Measurements from ENCODE around the gene TRAF4.
A peak's percentile ranks its signal among the peaks of the same experiment; 100 is the strongest.

Gene TRAF4

DNA sequence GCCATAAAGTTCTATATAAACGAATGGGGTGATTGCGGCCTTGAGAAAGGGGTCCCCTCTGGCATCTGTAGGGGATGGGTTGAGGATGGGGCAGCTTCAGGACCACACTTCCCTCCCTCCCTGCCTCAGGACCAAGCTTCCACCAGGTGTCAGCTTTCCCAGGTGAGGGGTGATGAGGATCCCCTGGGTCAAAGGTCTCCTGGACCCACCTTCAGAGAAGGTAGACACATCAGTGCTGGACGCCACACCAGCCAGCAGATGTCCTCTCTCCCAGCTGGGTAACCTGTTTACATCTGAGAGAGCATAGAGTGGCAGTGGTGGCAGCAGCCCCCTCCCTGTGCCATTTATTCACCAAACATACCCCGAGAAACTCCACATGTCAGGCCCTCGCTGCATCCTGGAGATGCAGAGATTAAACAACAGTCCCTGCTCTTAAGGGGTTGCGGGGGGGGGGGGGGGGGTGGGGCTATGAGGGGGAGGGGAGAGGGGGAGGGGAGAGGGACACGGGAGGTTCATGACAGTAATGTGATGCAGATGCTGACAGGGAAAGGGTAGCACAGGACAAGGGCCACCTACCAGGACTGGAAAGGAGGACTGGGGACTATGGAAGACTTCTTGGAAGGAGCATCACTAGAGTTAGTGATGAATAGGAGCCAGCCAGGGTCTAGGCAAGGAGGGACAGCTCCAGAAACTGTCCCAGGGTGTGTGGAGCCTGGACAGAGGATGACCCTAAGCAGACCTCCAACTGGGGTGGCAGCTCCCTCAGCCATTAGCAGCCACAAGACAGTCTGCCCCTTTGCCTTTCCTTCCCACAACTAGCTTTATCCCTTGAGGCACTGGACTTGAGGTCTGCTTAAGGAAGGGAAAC is 37.1 kb upstream of the TRAF4 start:
- Histone ChIP-seq H3K4me3 (ENCODE audit: low read depth in 1 of 2, low read length in 2 of 2) (no peak overlapping the region), H3K4me1 (ENCODE audit: insufficient read depth, low read length) (peaks cover 5% of the 10 kb centered on the region), H3K36me3 (ENCODE audit: insufficient read depth, low read length) (peaks cover 13% of the 10 kb centered on the region), H3K9me3 (ENCODE audit: low read length) (no peaks in the 10 kb centered on the region), H3K27ac (ENCODE audit: low read depth, low read length) (no peak overlapping the region), H3K9ac (ENCODE audit: low read length) (no peak overlapping the region), H3K27me3 (ENCODE audit: control insufficient read depth in 1 of 2, insufficient read depth in 2 of 2, low read length in 2 of 2) (no peaks in the 10 kb centered on the region)

DNA sequence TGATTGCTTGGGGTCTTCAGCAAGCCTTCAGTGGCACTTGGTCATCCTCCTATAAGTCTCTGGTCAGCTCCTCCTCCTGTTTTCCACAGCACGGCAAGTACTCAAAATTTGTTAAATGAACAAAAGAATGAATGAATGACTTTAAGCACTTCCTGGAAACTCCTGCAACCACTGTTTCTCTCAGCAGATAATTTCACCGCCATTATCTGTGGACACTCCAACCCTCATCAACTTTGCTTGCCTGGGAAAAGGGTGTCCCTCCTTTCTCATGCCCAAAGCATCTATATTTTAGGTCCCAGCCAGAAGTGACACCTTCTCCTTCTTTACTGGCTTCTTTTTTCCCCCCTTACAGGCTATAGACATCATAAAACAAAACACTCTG is 36.5 kb upstream of the TRAF4 start:
- Histone ChIP-seq H3K9ac (ENCODE audit: low read length) (no peak overlapping the region), H3K9me3 (ENCODE audit: low read length) (no peaks in the 10 kb centered on the region), H3K27me3 (ENCODE audit: control insufficient read depth in 1 of 2, insufficient read depth in 2 of 2, low read length in 2 of 2) (no peaks in the 10 kb centered on the region), H3K4me1 (ENCODE audit: insufficient read depth, low read length) (peaks cover 7% of the 10 kb centered on the region), H3K36me3 (ENCODE audit: insufficient read depth, low read length) (peaks cover 7% of the 10 kb centered on the region), H3K27ac (ENCODE audit: low read depth, low read length) (no peak overlapping the region), H3K4me3 (ENCODE audit: low read depth in 1 of 2, low read length in 2 of 2) (no peak overlapping the region)

GRCh38 chr17:28710861-28711722 is 32.7 kb upstream of the TRAF4 start:
- Histone ChIP-seq H3K27me3 (ENCODE audit: control insufficient read depth in 1 of 2, insufficient read depth in 2 of 2, low read length in 2 of 2) (no peaks in the 10 kb centered on the region), H3K9me3 (ENCODE audit: low read length) (no peaks in the 10 kb centered on the region), H3K4me3 (ENCODE audit: low read depth in 1 of 2, low read length in 2 of 2) (peak overlapping the region; percentile 64 to 72), H3K9ac (ENCODE audit: low read length) (peak overlapping the region; percentile 68), H3K4me1 (ENCODE audit: insufficient read depth, low read length) (peaks cover 15% of the 10 kb centered on the region), H3K27ac (ENCODE audit: low read depth, low read length) (peak overlapping the region; percentile 88), H3K36me3 (ENCODE audit: insufficient read depth, low read length) (peaks cover 21% of the 10 kb centered on the region)

- H3K27me3 ChIP-seq (ENCODE audit: control insufficient read depth in 1 of 2, insufficient read depth in 2 of 2, low read length in 2 of 2), result no peaks in the 10 kb centered on the region
- H3K4me3 ChIP-seq (ENCODE audit: low read depth in 1 of 2, low read length in 2 of 2), result peak within 1 kb of the TSS; percentile 64 to 72
- peaks cover 21% of the 10 kb centered on the region for H3K36me3 ChIP-seq (ENCODE audit: insufficient read depth, low read length)
- peak within 1 kb of the TSS; percentile 88 for H3K27ac ChIP-seq (ENCODE audit: low read depth, low read length)
- H3K9me3 ChIP-seq (ENCODE audit: low read length), result no peaks in the 10 kb centered on the region
- peaks cover 21% of the 10 kb centered on the region for H3K4me1 ChIP-seq (ENCODE audit: insufficient read depth, low read length)
- H3K9ac ChIP-seq (ENCODE audit: low read length), result peak within 1 kb of the TSS; percentile 68
Observed at GRCh38 chr17:28711723-28712031, 32.1 kb upstream of the TRAF4 start, which contains the start of gene PROCA1. TSS of gene PROCA1 (minus strand) at chr17:28711888. CDS start at chr17:28711660, 228 bp downstream.

DNA sequence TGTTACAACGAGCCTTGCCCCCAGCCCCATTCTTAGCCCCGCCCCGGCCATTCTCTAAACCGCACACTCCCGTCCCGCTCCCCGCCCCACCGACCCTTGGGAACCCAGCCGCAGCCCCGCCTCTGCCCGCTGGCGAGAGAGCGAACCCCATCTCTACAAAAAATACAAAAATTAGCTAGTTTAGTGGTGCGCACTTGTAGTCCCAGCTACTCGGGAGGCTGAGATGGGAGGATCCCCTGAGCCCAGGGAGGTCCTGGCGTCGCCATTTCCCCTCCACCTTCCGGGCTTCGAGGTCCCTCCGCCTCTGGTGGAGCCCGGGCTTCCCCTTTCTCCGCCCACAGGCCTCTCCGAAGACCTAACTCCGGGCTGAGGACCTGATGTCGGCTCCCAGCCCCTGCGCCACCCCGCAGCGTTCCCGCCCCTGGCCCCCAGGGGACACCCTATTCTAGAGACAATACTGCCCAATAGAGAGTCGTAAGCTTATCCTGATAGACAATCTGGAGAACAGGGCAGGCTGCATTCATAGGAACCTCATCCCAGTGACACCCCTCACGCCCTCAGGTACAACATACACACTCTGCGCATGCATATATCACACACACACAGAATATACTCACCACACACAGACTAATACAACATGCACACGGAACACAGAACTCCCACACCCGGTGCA is 31.6 kb upstream of the TRAF4 start:
- Histone ChIP-seq H3K27me3 (ENCODE audit: control insufficient read depth in 1 of 2, insufficient read depth in 2 of 2, low read length in 2 of 2) (no peaks in the 10 kb centered on the region), H3K4me3 (ENCODE audit: low read depth in 1 of 2, low read length in 2 of 2) (peak overlapping the region; percentile 64 to 72), H3K36me3 (ENCODE audit: insufficient read depth, low read length) (peaks cover 21% of the 10 kb centered on the region), H3K9me3 (ENCODE audit: low read length) (no peaks in the 10 kb centered on the region), H3K27ac (ENCODE audit: low read depth, low read length) (peak overlapping the region; percentile 88), H3K4me1 (ENCODE audit: insufficient read depth, low read length) (peaks cover 23% of the 10 kb centered on the region), H3K9ac (ENCODE audit: low read length) (peak overlapping the region; percentile 68)

DNA sequence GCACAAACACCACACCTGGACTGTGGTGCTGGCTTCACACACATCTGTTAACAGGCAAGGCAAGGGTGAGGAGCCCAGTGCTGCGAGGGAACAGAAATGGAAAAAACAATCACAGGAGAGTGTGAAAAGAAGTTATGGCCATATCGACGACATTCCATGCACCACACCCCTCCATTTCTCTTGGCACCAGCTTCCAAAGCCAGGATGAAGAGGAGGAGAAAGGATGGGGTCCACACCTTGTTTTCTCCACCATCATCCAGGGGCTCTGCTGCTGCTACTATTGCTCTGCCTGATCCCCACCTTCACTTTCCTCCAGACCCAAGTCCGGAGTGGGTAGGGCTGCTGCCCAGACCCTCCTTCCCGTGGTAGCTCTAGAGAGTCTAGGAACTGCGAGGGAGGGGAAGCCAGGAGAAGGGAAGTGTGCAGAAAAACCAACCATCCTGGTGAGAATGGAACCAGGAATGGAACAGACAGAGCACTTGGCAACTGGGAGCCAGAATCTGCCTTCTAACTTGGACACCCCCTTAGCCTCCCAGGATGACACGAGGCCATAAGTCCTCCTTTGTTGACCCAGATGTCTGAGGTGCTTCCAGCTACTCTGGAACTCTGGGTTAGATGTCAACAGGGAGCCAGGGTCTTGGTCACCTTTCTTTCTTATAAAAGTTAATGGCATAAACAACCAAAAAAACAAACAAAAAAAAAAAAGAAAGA is 31.0 kb upstream of the TRAF4 start:
- Histone ChIP-seq H3K4me3 (ENCODE audit: low read depth in 1 of 2, low read length in 2 of 2) (no peak overlapping the region), H3K36me3 (ENCODE audit: insufficient read depth, low read length) (peaks cover 21% of the 10 kb centered on the region), H3K27me3 (ENCODE audit: control insufficient read depth in 1 of 2, insufficient read depth in 2 of 2, low read length in 2 of 2) (no peaks in the 10 kb centered on the region), H3K9ac (ENCODE audit: low read length) (peak overlapping the region; percentile 68), H3K9me3 (ENCODE audit: low read length) (no peaks in the 10 kb centered on the region), H3K27ac (ENCODE audit: low read depth, low read length) (no peak overlapping the region), H3K4me1 (ENCODE audit: insufficient read depth, low read length) (peaks cover 23% of the 10 kb centered on the region)

DNA sequence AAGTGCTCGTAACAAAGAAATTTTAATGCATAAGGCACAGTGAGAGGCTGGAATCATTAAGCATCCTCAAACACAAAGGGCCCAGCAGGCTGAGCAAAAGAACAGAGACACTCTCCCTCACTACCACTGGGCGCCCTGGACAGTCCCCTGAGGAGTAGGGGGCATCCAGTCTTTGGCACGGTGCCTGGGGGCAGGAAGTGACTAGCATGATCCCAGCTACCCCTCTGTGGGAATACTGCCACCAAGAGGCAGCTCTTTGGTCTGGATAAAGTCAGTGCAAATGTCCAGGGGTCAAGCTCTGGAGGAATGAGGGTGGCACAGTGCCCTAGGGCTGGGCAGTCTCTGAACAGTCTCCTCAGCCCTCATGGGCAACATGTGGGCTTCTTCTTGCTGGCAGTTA is 29.5 kb upstream of the TRAF4 start:
- H3K27me3 ChIP-seq (ENCODE audit: control insufficient read depth in 1 of 2, insufficient read depth in 2 of 2, low read length in 2 of 2), result no peaks in the 10 kb centered on the region
- no peak overlapping the region for H3K4me3 ChIP-seq (ENCODE audit: low read depth in 1 of 2, low read length in 2 of 2)
- H3K27ac ChIP-seq (ENCODE audit: low read depth, low read length), result no peak overlapping the region
- H3K4me1 ChIP-seq (ENCODE audit: insufficient read depth, low read length), result peaks cover 31% of the 10 kb centered on the region
- H3K36me3 ChIP-seq (ENCODE audit: insufficient read depth, low read length), result peaks cover 21% of the 10 kb centered on the region
- no peaks in the 10 kb centered on the region for H3K9me3 ChIP-seq (ENCODE audit: low read length)
- H3K9ac ChIP-seq (ENCODE audit: low read length), result no peak overlapping the region

- Histone ChIP-seq H3K9me3 (ENCODE audit: low read length) (no peaks in the 10 kb centered on the region), H3K36me3 (ENCODE audit: insufficient read depth, low read length) (peaks cover 21% of the 10 kb centered on the region), H3K27ac (ENCODE audit: low read depth, low read length) (no peak overlapping the region), H3K4me1 (ENCODE audit: insufficient read depth, low read length) (peaks cover 31% of the 10 kb centered on the region), H3K9ac (ENCODE audit: low read length) (no peak overlapping the region), H3K4me3 (ENCODE audit: low read depth in 1 of 2, low read length in 2 of 2) (no peak overlapping the region), H3K27me3 (ENCODE audit: control insufficient read depth in 1 of 2, insufficient read depth in 2 of 2, low read length in 2 of 2) (no peaks in the 10 kb centered on the region)
Observed at GRCh38 chr17:28715217-28715616, 28.6 kb upstream of the TRAF4 start.

GRCh38 chr17:28716740-28717577 is 26.9 kb upstream of the TRAF4 start:
- peak overlapping the region; percentile 95 for H3K27ac ChIP-seq (ENCODE audit: low read depth, low read length)
- peak overlapping the region; percentile 71 to 87 for H3K4me3 ChIP-seq (ENCODE audit: low read depth in 1 of 2, low read length in 2 of 2)
- peaks cover 27% of the 10 kb centered on the region for H3K36me3 ChIP-seq (ENCODE audit: insufficient read depth, low read length)
- no peaks in the 10 kb centered on the region for H3K9me3 ChIP-seq (ENCODE audit: low read length)
- peaks cover 40% of the 10 kb centered on the region for H3K4me1 ChIP-seq (ENCODE audit: insufficient read depth, low read length)
- H3K9ac ChIP-seq (ENCODE audit: low read length), result peak overlapping the region; percentile 88
- no peaks in the 10 kb centered on the region for H3K27me3 ChIP-seq (ENCODE audit: control insufficient read depth in 1 of 2, insufficient read depth in 2 of 2, low read length in 2 of 2)

DNA sequence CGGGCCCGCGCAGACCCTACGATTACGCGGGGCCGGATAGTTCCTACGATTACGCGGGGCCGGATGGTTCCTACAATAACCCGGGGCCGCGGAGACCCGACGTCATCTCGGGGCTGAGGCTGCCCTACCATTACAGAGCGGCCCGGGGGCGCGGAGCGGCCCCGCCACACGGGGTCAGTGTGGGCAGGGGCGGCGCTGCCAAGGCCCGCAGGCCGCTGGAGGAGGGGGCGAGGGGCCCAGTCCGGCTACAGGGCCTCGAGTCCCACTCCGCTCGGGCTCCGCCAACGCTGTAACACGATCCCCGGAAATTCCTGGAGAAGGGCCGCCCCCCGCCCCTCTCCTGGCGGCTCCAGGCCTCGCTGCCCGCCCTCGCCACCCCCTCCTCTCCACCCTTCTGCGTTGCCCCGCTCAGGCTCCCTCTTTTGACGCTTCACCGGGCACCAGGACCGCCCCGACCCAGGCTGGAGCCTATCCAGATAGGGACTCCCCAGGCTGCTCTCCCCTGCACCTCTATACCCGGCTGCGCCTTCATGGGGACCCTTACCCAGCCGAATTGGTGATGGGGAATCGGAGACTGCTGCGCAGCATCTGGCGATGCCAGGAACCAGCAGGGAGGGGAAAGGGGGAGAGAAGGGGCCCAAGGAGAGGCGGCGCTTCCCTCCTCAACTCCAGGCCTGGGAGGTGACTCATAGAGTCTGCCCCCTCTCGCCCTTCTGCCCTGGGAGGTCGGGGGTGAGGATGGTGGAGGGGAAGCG is 26.1 kb upstream of the TRAF4 start, which contains the start of gene RAB34:
TSS of gene RAB34 (minus strand) at position 291 of the 755 bp plus-strand sequence. CDS start 602 bp downstream, outside the sequence.
- Histone ChIP-seq H3K4me1 (ENCODE audit: insufficient read depth, low read length) (peaks cover 34% of the 10 kb centered on the region), H3K36me3 (ENCODE audit: insufficient read depth, low read length) (peaks cover 34% of the 10 kb centered on the region), H3K9me3 (ENCODE audit: low read length) (no peaks in the 10 kb centered on the region), H3K27me3 (ENCODE audit: control insufficient read depth in 1 of 2, insufficient read depth in 2 of 2, low read length in 2 of 2) (no peaks in the 10 kb centered on the region), H3K4me3 (ENCODE audit: low read depth in 1 of 2, low read length in 2 of 2) (peak within 1 kb of the TSS; percentile 71 to 87), H3K9ac (ENCODE audit: low read length) (peak within 1 kb of the TSS; percentile 88), H3K27ac (ENCODE audit: low read depth, low read length) (peak within 1 kb of the TSS; percentile 99)

Data from muscle layer of colon (tissue), 2 donors.